Measurements from ENCODE around the gene REV3L.

Gene REV3L

GRCh38 chr6:111524252-111524651 is 41.2 kb upstream of the REV3L start:
- no peak for DNase-seq (ENCODE audit: low read depth)
- H3K4me3 ChIP-seq (ENCODE audit: control insufficient read depth, low read depth, low read length): no peak overlapping the region
- TF ChIP-seq, protein P1, sequence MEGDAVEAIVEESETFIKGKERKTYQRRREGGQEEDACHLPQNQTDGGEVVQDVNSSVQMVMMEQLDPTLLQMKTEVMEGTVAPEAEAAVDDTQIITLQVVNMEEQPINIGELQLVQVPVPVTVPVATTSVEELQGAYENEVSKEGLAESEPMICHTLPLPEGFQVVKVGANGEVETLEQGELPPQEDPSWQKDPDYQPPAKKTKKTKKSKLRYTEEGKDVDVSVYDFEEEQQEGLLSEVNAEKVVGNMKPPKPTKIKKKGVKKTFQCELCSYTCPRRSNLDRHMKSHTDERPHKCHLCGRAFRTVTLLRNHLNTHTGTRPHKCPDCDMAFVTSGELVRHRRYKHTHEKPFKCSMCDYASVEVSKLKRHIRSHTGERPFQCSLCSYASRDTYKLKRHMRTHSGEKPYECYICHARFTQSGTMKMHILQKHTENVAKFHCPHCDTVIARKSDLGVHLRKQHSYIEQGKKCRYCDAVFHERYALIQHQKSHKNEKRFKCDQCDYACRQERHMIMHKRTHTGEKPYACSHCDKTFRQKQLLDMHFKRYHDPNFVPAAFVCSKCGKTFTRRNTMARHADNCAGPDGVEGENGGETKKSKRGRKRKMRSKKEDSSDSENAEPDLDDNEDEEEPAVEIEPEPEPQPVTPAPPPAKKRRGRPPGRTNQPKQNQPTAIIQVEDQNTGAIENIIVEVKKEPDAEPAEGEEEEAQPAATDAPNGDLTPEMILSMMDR (IDR thresholded peaks at IDR 0.05; ENCODE audit: control insufficient read depth, insufficient read depth, low read depth, low read length, missing control alignments): no peak

DNA sequence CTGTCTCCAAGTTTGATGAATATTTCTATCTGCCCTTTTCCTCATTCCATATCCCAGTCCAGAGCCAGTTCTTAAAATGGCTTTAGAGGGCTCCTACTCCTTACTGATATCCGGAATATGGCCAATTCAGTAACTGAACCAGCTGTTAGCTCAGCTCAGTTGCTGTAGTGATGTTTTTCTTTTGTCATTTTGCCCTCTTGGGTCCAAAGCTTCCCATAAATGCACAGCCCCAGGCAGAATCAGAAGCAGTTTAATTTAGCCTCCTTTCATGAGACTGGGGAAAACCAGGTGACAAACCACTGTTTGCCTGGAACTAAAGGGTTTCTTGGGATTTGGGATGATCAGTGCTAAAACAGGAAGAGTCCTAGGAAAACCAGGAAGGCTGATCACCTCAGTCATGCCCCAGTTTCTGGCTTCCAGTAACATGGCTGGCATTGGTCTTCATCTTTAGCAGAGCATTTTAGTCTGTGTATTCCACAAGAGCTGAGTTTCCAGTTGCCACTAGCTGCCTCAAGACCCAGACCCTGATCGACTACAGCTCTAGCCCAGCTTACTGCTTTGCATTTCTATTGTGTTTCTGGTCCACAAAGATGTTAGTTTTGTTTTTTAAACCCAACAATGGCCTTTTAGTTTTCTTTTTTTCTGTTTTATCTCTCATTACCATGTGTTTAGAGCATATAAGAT is 40.6 kb upstream of the REV3L start:
- TF ChIP-seq, protein P1 (IDR thresholded peaks at IDR 0.05; ENCODE audit: control insufficient read depth, insufficient read depth, low read depth, low read length, missing control alignments): no peak
- no peak overlapping the region for H3K4me3 ChIP-seq (ENCODE audit: control insufficient read depth, low read depth, low read length)
- DNase-seq (ENCODE audit: low read depth): no peak

DNA sequence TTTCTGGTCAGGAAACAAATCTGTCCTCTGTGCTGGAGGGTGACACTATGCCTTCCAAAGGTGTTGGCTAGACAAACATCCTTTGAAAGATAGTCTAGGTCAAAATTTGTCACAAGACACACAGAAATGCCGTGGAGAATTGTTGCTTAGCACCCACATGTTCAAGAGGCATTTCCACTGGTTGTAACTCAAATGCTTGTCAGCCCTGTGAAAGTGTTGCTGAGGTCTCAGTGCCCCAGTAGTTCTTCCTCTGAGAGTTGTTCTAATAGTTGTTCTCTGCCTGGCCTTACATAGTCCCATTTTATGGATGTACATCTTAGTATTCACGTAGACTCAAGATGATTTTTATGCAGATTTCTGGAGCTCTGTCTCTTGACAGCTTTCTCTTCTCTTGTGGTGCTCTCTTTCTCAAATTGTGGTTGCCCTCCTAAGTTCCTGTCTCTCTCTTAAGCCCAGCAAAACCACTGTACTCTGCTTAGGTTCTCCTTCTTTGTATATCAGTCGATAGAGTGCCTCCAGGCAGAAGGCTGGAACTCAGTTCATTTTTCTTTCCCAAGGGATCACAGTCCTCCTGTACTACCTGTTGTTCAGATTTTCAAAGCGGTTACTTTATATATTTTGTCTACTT is 39.5 kb upstream of the REV3L start:
- no peak overlapping the region for H3K4me3 ChIP-seq (ENCODE audit: control insufficient read depth, low read depth, low read length)
- no peak for DNase-seq (ENCODE audit: low read depth)
- TF ChIP-seq, protein P1 (IDR thresholded peaks at IDR 0.05; ENCODE audit: control insufficient read depth, insufficient read depth, low read depth, low read length, missing control alignments): no peak

DNA sequence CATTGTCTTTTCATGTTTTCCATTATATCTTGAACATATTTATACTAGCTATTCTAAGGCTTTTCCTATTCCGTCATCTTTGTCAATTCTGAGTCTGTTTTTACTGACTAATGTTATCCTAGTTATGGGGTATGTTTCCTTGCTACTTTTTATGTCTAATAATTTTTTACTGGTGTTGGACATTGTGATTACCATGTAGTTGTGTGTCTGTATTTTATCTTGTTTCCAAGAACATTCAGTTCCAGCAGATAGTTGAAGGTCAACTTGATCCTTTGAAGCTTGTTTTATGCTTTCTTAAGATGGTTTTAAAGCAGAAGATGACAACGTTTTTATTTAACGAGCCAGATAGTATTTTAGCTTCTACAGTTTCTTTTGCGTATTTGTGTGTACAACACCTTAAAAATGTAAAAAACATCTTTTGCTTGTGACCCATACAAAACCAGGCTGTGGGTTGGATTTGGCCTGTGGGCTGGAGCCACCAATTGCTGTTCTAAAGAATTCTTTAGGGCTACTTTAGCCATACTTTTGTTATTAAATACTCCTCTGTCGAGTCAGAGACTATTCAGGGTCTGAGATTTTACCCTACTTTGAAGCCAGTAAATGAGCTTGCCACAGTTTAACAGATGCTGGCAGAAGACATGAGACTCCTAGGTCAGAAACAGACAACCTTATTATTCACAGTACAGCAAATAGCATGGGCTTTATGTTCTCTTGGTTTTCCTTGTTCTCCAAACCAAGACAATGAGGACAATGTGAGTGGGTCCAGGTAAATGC is 38.7 kb upstream of the REV3L start:
- no peak overlapping the region for H3K4me3 ChIP-seq (ENCODE audit: control insufficient read depth, low read depth, low read length)
- DNase-seq (ENCODE audit: low read depth): no peak
- TF ChIP-seq, protein P1 (IDR thresholded peaks at IDR 0.05; ENCODE audit: control insufficient read depth, insufficient read depth, low read depth, low read length, missing control alignments): no peak

DNA sequence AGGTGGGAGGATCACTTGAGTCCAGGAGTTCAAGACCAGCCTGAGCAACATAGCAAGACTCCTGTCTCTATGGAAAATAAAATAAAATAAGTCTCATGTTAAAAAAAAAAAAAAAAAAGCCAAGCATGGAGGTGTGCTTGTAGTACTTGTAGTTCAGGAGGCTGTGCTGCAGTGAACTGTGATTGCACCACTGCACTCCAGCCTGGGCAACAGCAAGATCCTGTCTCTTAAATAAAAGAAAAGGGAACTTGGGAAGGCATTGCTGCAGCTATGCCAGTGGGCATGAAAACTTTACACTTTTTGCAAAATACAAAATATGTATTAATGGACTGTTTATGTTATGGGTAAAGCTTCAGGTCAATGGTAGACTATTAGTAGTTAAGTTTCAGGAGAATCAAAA is 37.5 kb upstream of the REV3L start:
- TF ChIP-seq, protein P1 (IDR thresholded peaks at IDR 0.05; ENCODE audit: control insufficient read depth, insufficient read depth, low read depth, low read length, missing control alignments): no peak
- DNase-seq (ENCODE audit: low read depth): no peak
- H3K4me3 ChIP-seq (ENCODE audit: control insufficient read depth, low read depth, low read length): no peak overlapping the region

DNA sequence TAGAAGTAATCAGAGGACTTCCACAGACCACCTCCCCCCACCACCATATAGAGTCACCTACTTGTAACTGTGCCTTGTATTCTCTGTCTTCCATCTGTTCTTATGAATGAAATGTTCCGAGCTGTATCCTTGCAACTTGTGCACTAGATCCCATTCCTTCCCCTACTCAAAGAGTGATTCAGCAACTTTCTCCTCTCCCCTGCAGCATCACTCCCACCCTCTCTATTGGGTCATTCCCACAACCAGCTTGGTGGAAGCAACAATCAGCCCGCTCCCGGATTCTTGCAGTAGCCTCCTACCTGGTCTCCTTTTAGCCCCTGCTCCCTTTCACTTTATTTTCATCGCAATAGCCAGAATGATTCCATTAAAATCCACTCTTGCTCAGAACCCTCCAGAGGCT is 34.9 kb upstream of the REV3L start:
- DNase-seq (ENCODE audit: low read depth): no peak
- TF ChIP-seq, protein P1 (IDR thresholded peaks at IDR 0.05; ENCODE audit: control insufficient read depth, insufficient read depth, low read depth, low read length, missing control alignments): no peak
- H3K4me3 ChIP-seq (ENCODE audit: control insufficient read depth, low read depth, low read length): no peak overlapping the region

Data from AG09309 (cell line).